Stimulated activated CD8-positive, alpha-beta memory T cell treated with anti-CD3 and anti-CD28 coated beads, Interleukin-4, amount 100 ng/mL, for 48 hours (primary cell): ENCODE data around the gene STEAP3.
"Not testable (repeated sequence)": the region's sequence is repeated elsewhere in the genome, so short reads cannot be mapped to it uniquely, and the experiment has no call there.

Experiments
- DNase-seq: peaks from one replicate; pipeline ENCODE4 v3.0.0-alpha.2; 2020

Gene STEAP3

GRCh38 chr2:119266091-119266589 lies 42.5 kb downstream of the STEAP3 start:
- no peak for DNase-seq

GRCh38 chr2:119267604-119268003 lies 44.0 kb downstream of the STEAP3 start:
- no peak for DNase-seq

- DNase-seq: no peak
These were observed 53.2 kb downstream of the STEAP3 start for GRCh38 chr2:119276864-119277263.

GRCh38 chr2:119278385-119278784 lies 54.8 kb downstream of the STEAP3 start:
- DNase-seq: not testable (repeated sequence)

GRCh38 chr2:119278946-119279345 lies 55.3 kb downstream of the STEAP3 start:
- DNase-seq: no peak

GRCh38 chr2:119279666-119280065 lies 56.0 kb downstream of the STEAP3 start:
- DNase-seq: no peak

GRCh38 chr2:119280680-119281079 lies 57.0 kb downstream of the STEAP3 start:
- no peak for DNase-seq

GRCh38 chr2:119282146-119282995 lies 58.7 kb downstream of the STEAP3 start:
- no peak for DNase-seq

GRCh38 chr2:119282996-119283511 lies 59.4 kb downstream of the STEAP3 start:
- no peak for DNase-seq

GRCh38 chr2:119283873-119284331 lies 60.3 kb downstream of the STEAP3 start:
- DNase-seq: no peak

GRCh38 chr2:119286661-119287060 lies 63.0 kb downstream of the STEAP3 start:
- no peak for DNase-seq

- no peak for DNase-seq
These were observed 64.9 kb downstream of the STEAP3 start for GRCh38 chr2:119288576-119288975.

- DNase-seq: no peak
These were observed 65.5 kb downstream of the STEAP3 start for GRCh38 chr2:119289093-119289492.

GRCh38 chr2:119289642-119290041 lies 66.0 kb downstream of the STEAP3 start:
- DNase-seq: no peak

- peak; percentile 80 for DNase-seq
These were observed 67.4 kb downstream of the STEAP3 start for GRCh38 chr2:119290859-119291587.

GRCh38 chr2:119291588-119292167 lies 68.0 kb downstream of the STEAP3 start:
- DNase-seq: no peak

GRCh38 chr2:119292226-119292625 lies 68.6 kb downstream of the STEAP3 start:
- DNase-seq: no peak

GRCh38 chr2:119293254-119293653 lies 69.6 kb downstream of the STEAP3 start:
- DNase-seq: no peak

GRCh38 chr2:119293900-119294299 lies 70.3 kb downstream of the STEAP3 start:
- DNase-seq: no peak

- DNase-seq: no peak
These were observed 71.0 kb downstream of the STEAP3 start for GRCh38 chr2:119294671-119295070.

GRCh38 chr2:119295688-119296375 lies 72.2 kb downstream of the STEAP3 start:
- DNase-seq: no peak

GRCh38 chr2:119301413-119301812 lies 77.8 kb downstream of the STEAP3 start:
- DNase-seq: no peak

- DNase-seq: no peak
These were observed 81.2 kb downstream of the STEAP3 start for GRCh38 chr2:119304847-119305246.
